SK-N-SH (cell line): ENCODE measurements around the gene KNG1. TPM values are rescaled to one million over a fixed set of nuclear protein-coding genes. Genes with fewer than 3 reads are reported as not detected.

Experiments
- CTCF ChIA-PET: fragments of 300-600, 350-600 bp; formaldehyde crosslinking; extraction: SDS; loops from one replicate; lab custom pipeline; 2021; lab: Yijun Ruan, JAX
- POLR2A ChIA-PET: fragments of 350-600 bp; sonication (Branson Sonifier 250); formaldehyde crosslinking; extraction: SDS; loops from one replicate; lab custom pipeline; 2020; ENCODE audit warnings: antibody characterized with exemption, inconsistent platforms; lab: Yijun Ruan, JAX
- DNase-seq: peaks from one replicate; pipeline ENCODE4 v3.0.0; 2012
- H2AFZ ChIP-seq: fragments of 200-600 bp; sonication (generic); 2 replicates; pipeline ENCODE4 v1.8.1; 2016; ENCODE audit warnings: antibody characterized with exemption, mild to moderate bottlenecking, low read depth
- H3F3A ChIP-seq: fragments of 200-600 bp; sonication (generic); replicated peaks from 2 replicates; pipeline ENCODE3; 2016; ENCODE audit warnings: antibody characterized with exemption, mild to moderate bottlenecking; ENCODE audit not compliant: insufficient read depth
- H3K27ac ChIP-seq, 2 experiments: fragments of 200-500 bp in 1 of 2; fragments of 200-600 bp in 1 of 2; sonication (Bioruptor generic) in 1 of 2; sonication (generic), shearing (Covaris generic) in 1 of 2; 2 replicates each; pipeline versions ENCODE4 v1.5.1 to v1.6.1; 2014 to 2016; ENCODE audit warnings: low read depth in 2 of 2, inconsistent platforms in 1 of 2, low read length in 1 of 2, mild to moderate bottlenecking in 1 of 2, mixed read lengths in 1 of 2
- H3K27me3 ChIP-seq: fragments of 200-600 bp; sonication (generic), shearing (Covaris generic); 2 replicates; pipeline ENCODE4 v1.6.1; 2016; ENCODE audit warnings: mixed run types; ENCODE audit not compliant: insufficient read depth
- H3K36me3 ChIP-seq, 2 experiments: fragments of 200-500 bp in 1 of 2; fragments of 200-600 bp in 1 of 2; sonication (Bioruptor generic) in 1 of 2; sonication (generic) in 1 of 2; replicated peaks in 1 of 2; 2 replicates each; pipeline versions ENCODE3 to v1.5.1; 2014 to 2016; ENCODE audit warnings: low read length in 1 of 2, mild to moderate bottlenecking in 1 of 2; ENCODE audit not compliant: insufficient read depth in 2 of 2, control insufficient read depth in 1 of 2
- H3K4me1 ChIP-seq, 2 experiments: fragments of 200-500 bp in 1 of 2; fragments of 200-600 bp in 1 of 2; sonication (Bioruptor generic) in 1 of 2; sonication (generic), shearing (Covaris generic) in 1 of 2; 2 replicates each; pipeline versions ENCODE4 v1.5.1 to v1.6.1; 2014 to 2016; ENCODE audit warnings: low read depth in 1 of 2, low read length in 1 of 2, mixed run types in 1 of 2; ENCODE audit not compliant: insufficient read depth in 2 of 2, control insufficient read depth in 1 of 2
- H3K4me2 ChIP-seq: fragments of 200-600 bp; sonication (generic), shearing (Covaris generic); 2 replicates; pipeline ENCODE4 v1.6.1; 2017; ENCODE audit warnings: mixed run types
- H3K4me3 ChIP-seq, 2 experiments: fragments of 200-500 bp in 1 of 2; fragments of 200-600 bp in 1 of 2; sonication (Bioruptor generic) in 1 of 2; sonication (generic), shearing (Covaris generic) in 1 of 2; 2 replicates each; pipeline versions ENCODE4 v1.5.1 to v1.8.1; 2014 to 2016; ENCODE audit warnings: low read depth in 2 of 2, inconsistent platforms in 1 of 2, low read length in 1 of 2, mild to moderate bottlenecking in 1 of 2, mixed read lengths in 1 of 2, moderate library complexity in 1 of 2
- H3K79me2 ChIP-seq: fragments of 200-600 bp; sonication (generic); 2 replicates; pipeline ENCODE4 v1.8.1; 2017; ENCODE audit warnings: mild to moderate bottlenecking; ENCODE audit not compliant: insufficient read depth
- H3K9ac ChIP-seq: fragments of 200-600 bp; sonication (generic); 2 replicates; pipeline ENCODE4 v1.6.1; 2017; ENCODE audit warnings: mixed run types
- H3K9me2 ChIP-seq: fragments of 200-600 bp; sonication (generic); 2 replicates; pipeline ENCODE4 v1.6.1; 2017; ENCODE audit warnings: mixed run types
- H3K9me3 ChIP-seq: fragments of 200-600 bp; sonication (generic); 2 replicates; pipeline ENCODE4 v1.6.1; 2017; ENCODE audit warnings: mixed run types, mild to moderate bottlenecking, moderate library complexity
- H4K20me1 ChIP-seq: fragments of 200-600 bp; sonication (generic); 2 replicates; pipeline ENCODE4 v1.6.1; 2017; ENCODE audit warnings: mild to moderate bottlenecking, mixed run types; ENCODE audit not compliant: insufficient read depth
- FOSL2 ChIP-seq: IDR thresholded peaks from 2 replicates; pipeline ENCODE4 v1.4.0; 2012; ENCODE audit warnings: low read depth, mild to moderate bottlenecking, moderate library complexity, borderline replicate concordance
- FOXJ3 ChIP-seq: sonication (generic); formaldehyde crosslinking; IDR thresholded peaks from 2 replicates; pipeline ENCODE4 v1.5.1; 2020; ENCODE audit warnings: mild to moderate bottlenecking, missing genetic modification reagents
- GABPA ChIP-seq: IDR thresholded peaks from 2 replicates; pipeline ENCODE4 v1.4.0; 2012; ENCODE audit warnings: low read depth, mild to moderate bottlenecking
- IRF3 ChIP-seq: fragments of 150-350 bp; IDR thresholded peaks from 2 replicates; pipeline ENCODE4 v1.6.1; 2016; ENCODE audit warnings: mild to moderate bottlenecking, low read depth, low read length
- JUND ChIP-seq: IDR thresholded peaks from 2 replicates; pipeline ENCODE4 v1.4.0; 2012
- MAX ChIP-seq: IDR thresholded peaks from 2 replicates; pipeline ENCODE4 v1.4.0; 2012; ENCODE audit warnings: low read depth
- MXI1 ChIP-seq: IDR thresholded peaks from 2 replicates; pipeline ENCODE4 v1.6.1; 2012; ENCODE audit warnings: mild to moderate bottlenecking, low read depth, low read length, improper control_type of control experiment
- POLR2AphosphoS5 ChIP-seq: IDR thresholded peaks from 2 replicates; pipeline ENCODE4 v1.6.1; 2012; ENCODE audit warnings: low read depth, low read length
- RAD21 ChIP-seq: IDR thresholded peaks from 2 replicates; pipeline ENCODE4 v1.6.1; 2012; ENCODE audit warnings: mild to moderate bottlenecking, low read length
- RCOR1 ChIP-seq: fragments of 150-350 bp; IDR thresholded peaks from 2 replicates; pipeline ENCODE4 v1.6.1; 2017; ENCODE audit warnings: antibody characterized with exemption, low read length
- REST ChIP-seq: IDR thresholded peaks from 2 replicates; pipeline ENCODE4 v1.6.1; 2012; ENCODE audit warnings: mild to moderate bottlenecking, low read depth, low read length, moderate library complexity
- RXRA ChIP-seq: IDR thresholded peaks from 2 replicates; pipeline ENCODE4 v1.4.0; 2012; ENCODE audit warnings: low read depth, mild to moderate bottlenecking, borderline replicate concordance
- TAF1 ChIP-seq: IDR thresholded peaks from 2 replicates; pipeline ENCODE4 v1.6.1; 2012; ENCODE audit warnings: low read depth, mild to moderate bottlenecking, low read length, moderate library complexity, borderline replicate concordance
- TCF12 ChIP-seq: IDR thresholded peaks from 2 replicates; pipeline ENCODE4 v1.4.0; 2012
- TEAD4 ChIP-seq: IDR thresholded peaks from 2 replicates; pipeline ENCODE4 v1.4.0; 2012; ENCODE audit warnings: mild to moderate bottlenecking, borderline replicate concordance; ENCODE audit not compliant: insufficient read depth
- USF1 ChIP-seq: IDR thresholded peaks from 2 replicates; pipeline ENCODE4 v1.4.0; 2012; ENCODE audit warnings: low read depth, borderline replicate concordance
- USF2 ChIP-seq: fragments of 150-350 bp; IDR thresholded peaks from 2 replicates; pipeline ENCODE4 v1.6.1; 2017; ENCODE audit warnings: antibody characterized with exemption, low read length, low read depth, borderline replicate concordance
- YY1 ChIP-seq: IDR thresholded peaks from 2 replicates; pipeline ENCODE4 v1.4.0; 2012; ENCODE audit warnings: low read depth, mild to moderate bottlenecking
- WGBS: methylation state at CpG from one replicate; pipeline ENCODE4 v1.1.6; 2017; ENCODE audit warnings: low lambda C conversion rate; 5-methylcytosine and 5-hydroxymethylcytosine counted together
- polyA plus RNA-seq, 3 experiments: library from polyadenylated mRNA; depleted of rRNA; stranded (reverse); fragments of >200 nt; gene quantifications; 2 replicates each; pipeline ENCODE4 v1.2.3, GENCODE V29; 2012

Gene KNG1
- polyA plus RNA-seq, 1 of the 3 experiments (the other 2 are of a cell fraction), result not detected

GRCh38 chr3:186691676-186692075, 25.5 kb upstream of the KNG1 start:
- H4K20me1 ChIP-seq, result no peaks in the 10 kb centered on the region
- H3K9me2 ChIP-seq, result no peaks in the 10 kb centered on the region
- 41% methylated on average over 7 of the region's 7 CpGs for WGBS
- DNase-seq, result no peak
- H3K9ac ChIP-seq, result no peak overlapping the region
- no peaks in the 10 kb centered on the region for H3K79me2 ChIP-seq
- no peaks in the 10 kb centered on the region; the same call in 1 of the 2 replicates for H3K27me3 ChIP-seq
- ChIA-PET POLR2A (no interaction called here), CTCF (interaction anchor here (1.2 kb wide), 1 partner anchor 12 kb away, joined by 3 read pairs; no protein-coding TSS in a partner anchor)
- no peak overlapping the region for H3K4me2 ChIP-seq
- no peak overlapping the region for H3K4me3 ChIP-seq
- H3K4me1 ChIP-seq, result no peaks in the 10 kb centered on the region; a peak in 1 of 4 replicates
- TF ChIP-seq TAF1, result no peak
- no peak for TF ChIP-seq RAD21
- TF ChIP-seq USF2, result no peak
- TF ChIP-seq JUND, result no peak
- TF ChIP-seq MAX, result no peak
- TF ChIP-seq FOSL2, result no peak
- no peak for TF ChIP-seq IRF3
- TF ChIP-seq MXI1, result no peak
- no peak for TF ChIP-seq REST
- TF ChIP-seq POLR2AphosphoS5, result no peak
- no peak for TF ChIP-seq RCOR1
- H3F3A ChIP-seq, result no peaks in the 10 kb centered on the region
- H3K27ac ChIP-seq, result no peak overlapping the region
- H3K36me3 ChIP-seq, result no peaks in the 10 kb centered on the region
- H2AFZ ChIP-seq, result no peak overlapping the region
- H3K9me3 ChIP-seq, result no peaks in the 10 kb centered on the region

- Histone ChIP-seq H3F3A (no peaks in the 10 kb centered on the region), H3K4me2 (no peak overlapping the region), H3K27ac (no peak overlapping the region), H3K4me3 (no peak overlapping the region), H3K27me3 (no peaks in the 10 kb centered on the region; the same call in 1 of the 2 replicates), H4K20me1 (no peaks in the 10 kb centered on the region), H3K36me3 (no peaks in the 10 kb centered on the region), H3K9me3 (no peaks in the 10 kb centered on the region), H2AFZ (no peak overlapping the region), H3K9ac (no peak overlapping the region), H3K79me2 (no peaks in the 10 kb centered on the region), H3K4me1 (no peaks in the 10 kb centered on the region; a peak in 1 of 4 replicates), H3K9me2 (no peaks in the 10 kb centered on the region)
- TF ChIP-seq TEAD4, result no peak
- no peak for TF ChIP-seq GABPA
- TF ChIP-seq RAD21, result no peak
- no peak for TF ChIP-seq RXRA
- no peak for TF ChIP-seq TCF12
- no peak for TF ChIP-seq YY1
- no peak for TF ChIP-seq FOSL2
- no peak for TF ChIP-seq USF2
- TF ChIP-seq FOXJ3 (CRISPR knock-in tag), result no peak
- TF ChIP-seq USF1, result no peak
- no peak for TF ChIP-seq MAX
- CTCF ChIA-PET, result interaction anchor here (0.8 to 0.9 kb wide), 2 partner anchors 78 to 435 kb away, joined by 3 read pairs; no protein-coding TSS in a partner anchor
- POLR2A ChIA-PET, result no interaction called here
- WGBS, result 53% methylated on average over 3 of the region's 3 CpGs
- DNase-seq, result no peak
Observed at GRCh38 chr3:186693843-186694242, 23.3 kb upstream of the KNG1 start.
